K562 (cell line): ENCODE measurements around the gene PELI3. TPM values are rescaled to one million over a fixed set of nuclear protein-coding genes. Genes with fewer than 3 reads are reported as not detected.

ENCODE experiments used
- FOXK1 ChIP-seq: sonication (generic); formaldehyde crosslinking; IDR thresholded peaks from 2 replicates; pipeline ENCODE4 v1.8.0; 2022; ENCODE audit warnings: missing genetic modification reagents, mild to moderate bottlenecking, borderline replicate concordance
- HDAC2 ChIP-seq: fragments of 450-650 bp; IDR thresholded peaks from 2 replicates; pipeline ENCODE4 v1.6.1; 2016; ENCODE audit warnings: mild to moderate bottlenecking
- MIER1 ChIP-seq: fragments of 450-650 bp; IDR thresholded peaks from 2 replicates; pipeline ENCODE4 v1.6.1; 2016; ENCODE audit warnings: antibody characterized with exemption, mild to moderate bottlenecking, low read depth
- MTA1 ChIP-seq: fragments of 450-650 bp; IDR thresholded peaks from 2 replicates; pipeline ENCODE4 v1.6.1; 2017; ENCODE audit warnings: borderline replicate concordance
- MYC ChIP-seq, 2 experiments: fragments of 250-450 bp in 1 of 2; sonication (Bioruptor Pico) in 1 of 2; IDR thresholded peaks; 2 replicates each; pipeline versions ENCODE4 v1.5.1 to v1.6.1; 2012 to 2021; ENCODE audit warnings: low read depth in 2 of 2, borderline replicate concordance in 1 of 2, improper control_type of control experiment in 1 of 2, low read length in 1 of 2, mild to moderate bottlenecking in 1 of 2, moderate library complexity in 1 of 2
- NFIX ChIP-seq: fragments of 250-450 bp; sonication (Bioruptor Pico); IDR thresholded peaks from 2 replicates; pipeline ENCODE4 v1.4.0; 2020; ENCODE audit warnings: low read depth, mild to moderate bottlenecking, moderate library complexity
- NFRKB ChIP-seq: fragments of 450-650 bp; IDR thresholded peaks from 2 replicates; pipeline ENCODE4 v1.6.1; 2016; ENCODE audit warnings: low read depth
- NRF1 ChIP-seq, 2 experiments: fragments of 450-650 bp; IDR thresholded peaks in 1 of 2; conservative IDR thresholded peaks in 1 of 2; 2 replicates each; pipeline ENCODE4 v1.6.1; 2014; ENCODE audit warnings: mild to moderate bottlenecking in 2 of 2
- PCBP2 ChIP-seq: fragments of 200-400 bp; formaldehyde crosslinking; IDR thresholded peaks from 2 replicates; pipeline ENCODE4 v1.6.1; 2018; ENCODE audit warnings: low read length, low read depth, mild to moderate bottlenecking, moderate library complexity; ENCODE audit not compliant: poor library complexity, severe bottlenecking
- STAT5B ChIP-seq: fragments of 250-450 bp; sonication (Bioruptor Pico); IDR thresholded peaks from 2 replicates; pipeline ENCODE4 v1.8.0; 2021; ENCODE audit warnings: mild to moderate bottlenecking, inconsistent platforms
- ZKSCAN8 ChIP-seq: fragments of 200-800 bp; sonication (Bioruptor generic); IDR thresholded peaks from 2 replicates; pipeline ENCODE4 v1.6.1; 2016; ENCODE audit warnings: missing genetic modification characterization, missing compliant biosample characterization
- ZNF644 ChIP-seq: fragments of 200-800 bp; sonication (Bioruptor generic); IDR thresholded peaks from 2 replicates; pipeline ENCODE4 v1.6.1; 2016; ENCODE audit warnings: low read depth, missing genetic modification characterization, missing compliant biosample characterization
- polyA plus RNA-seq, 8 experiments: library from polyadenylated mRNA; depleted of rRNA in 4 of 8; stranded (reverse) in 5 of 8; unstranded in 3 of 8; fragments of >200 nt; fragmentation: Nextera tagmentation in 2 of 8; fragmentation: Illumina TruSeq in 1 of 8; extraction: Ambion mirVana in 2 of 8; extraction: Trizol in 1 of 8; gene quantifications; 2 replicates each; pipeline versions ENCODE4 v1.2.1 to v1.2.3, GENCODE V29; 2011 to 2014; ENCODE audit warnings: inconsistent platforms in 1 of 8, missing spikeins in 1 of 8
- total RNA-seq, 7 experiments: library from RNA; depleted of rRNA in 6 of 7; stranded (reverse); fragments of >200 nt in 6 of 7; fragmentation: Illumina TruSeq in 2 of 7; extraction: Trizol in 2 of 7; gene quantifications; 2 replicates each; pipeline versions ENCODE4 v1.2.1 to v1.2.3, GENCODE V29; 2011 to 2021; ENCODE audit warnings: low replicate concordance in 1 of 7
- TF ChIP-seq, protein P1 (sequence below), 2 experiments: IDR thresholded peaks; 2 replicates each; pipeline ENCODE4 v1.6.1; 2012; ENCODE audit warnings: improper control_type of control experiment in 2 of 2, low read depth in 2 of 2, low read length in 2 of 2, borderline replicate concordance in 1 of 2
- TF ChIP-seq, protein P2 (sequence below): sonication (generic); formaldehyde crosslinking; IDR thresholded peaks from 2 replicates; pipeline ENCODE4 v1.8.0; 2023; ENCODE audit warnings: mild to moderate bottlenecking, missing genetic modification reagents
- TF ChIP-seq, protein P3 (sequence below): fragments of 250-450 bp; sonication (Bioruptor Pico); IDR thresholded peaks from 2 replicates; pipeline ENCODE4 v1.8.0; 2022; ENCODE audit warnings: inconsistent platforms, mild to moderate bottlenecking, moderate library complexity, borderline replicate concordance
- TF ChIP-seq, protein P4 (sequence below), 2 experiments: fragments of 450-650 bp; conservative IDR thresholded peaks; 2 replicates each; pipeline ENCODE4 v1.6.1; 2017; ENCODE audit warnings: mild to moderate bottlenecking in 2 of 2, moderate library complexity in 2 of 2

PELI3 gene
- total and polyA plus RNA-seq, 9 of the 15 experiments (the other 6 are each of a cell fraction or from before 2014, with no cell fraction given) = 0.17 to 4.2 (median 1.9) TPM

DNA sequence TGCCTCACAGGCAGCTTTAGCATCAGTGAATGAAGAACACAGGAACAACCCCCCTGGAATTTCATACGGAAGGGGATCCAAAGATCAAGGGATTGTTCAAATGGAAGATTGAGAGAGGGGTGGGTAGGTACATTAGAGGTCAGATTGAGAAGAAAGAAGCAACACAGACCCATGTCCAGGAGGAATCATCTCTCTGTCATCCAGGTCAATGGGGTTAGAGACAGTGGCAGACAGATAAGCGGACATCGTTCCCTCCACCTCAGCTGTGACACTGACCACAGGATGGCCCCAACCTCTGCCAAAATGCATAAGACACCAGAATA is 47.8 kb upstream of the PELI3 start (continued):
- no peak for TF ChIP-seq ZKSCAN8
- TF ChIP-seq NRF1 (conservative IDR thresholded peaks at IDR 0.05 in 1 of 2, IDR thresholded peaks at IDR 0.05 in 1 of 2) = no peak
- no peak for TF ChIP-seq MTA1
- no peak for TF ChIP-seq NFIX (CRISPR knock-in tag)
- TF ChIP-seq, protein P1, sequence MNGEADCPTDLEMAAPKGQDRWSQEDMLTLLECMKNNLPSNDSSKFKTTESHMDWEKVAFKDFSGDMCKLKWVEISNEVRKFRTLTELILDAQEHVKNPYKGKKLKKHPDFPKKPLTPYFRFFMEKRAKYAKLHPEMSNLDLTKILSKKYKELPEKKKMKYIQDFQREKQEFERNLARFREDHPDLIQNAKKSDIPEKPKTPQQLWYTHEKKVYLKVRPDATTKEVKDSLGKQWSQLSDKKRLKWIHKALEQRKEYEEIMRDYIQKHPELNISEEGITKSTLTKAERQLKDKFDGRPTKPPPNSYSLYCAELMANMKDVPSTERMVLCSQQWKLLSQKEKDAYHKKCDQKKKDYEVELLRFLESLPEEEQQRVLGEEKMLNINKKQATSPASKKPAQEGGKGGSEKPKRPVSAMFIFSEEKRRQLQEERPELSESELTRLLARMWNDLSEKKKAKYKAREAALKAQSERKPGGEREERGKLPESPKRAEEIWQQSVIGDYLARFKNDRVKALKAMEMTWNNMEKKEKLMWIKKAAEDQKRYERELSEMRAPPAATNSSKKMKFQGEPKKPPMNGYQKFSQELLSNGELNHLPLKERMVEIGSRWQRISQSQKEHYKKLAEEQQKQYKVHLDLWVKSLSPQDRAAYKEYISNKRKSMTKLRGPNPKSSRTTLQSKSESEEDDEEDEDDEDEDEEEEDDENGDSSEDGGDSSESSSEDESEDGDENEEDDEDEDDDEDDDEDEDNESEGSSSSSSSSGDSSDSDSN (IDR thresholded peaks at IDR 0.05; ENCODE audit: borderline replicate concordance in 1 of 2, low read depth in 2 of 2, low read length in 2 of 2) = no peak
- no peak for TF ChIP-seq STAT5B
- TF ChIP-seq HDAC2 = 0 out of 2 replicates have a peak, but pooled peaks have one; percentile 5
- TF ChIP-seq MIER1 = peak; percentile 84; the same call in 1 of the 2 replicates
- no peak for TF ChIP-seq FOXK1 (CRISPR knock-in tag)
- TF ChIP-seq, protein P2, sequence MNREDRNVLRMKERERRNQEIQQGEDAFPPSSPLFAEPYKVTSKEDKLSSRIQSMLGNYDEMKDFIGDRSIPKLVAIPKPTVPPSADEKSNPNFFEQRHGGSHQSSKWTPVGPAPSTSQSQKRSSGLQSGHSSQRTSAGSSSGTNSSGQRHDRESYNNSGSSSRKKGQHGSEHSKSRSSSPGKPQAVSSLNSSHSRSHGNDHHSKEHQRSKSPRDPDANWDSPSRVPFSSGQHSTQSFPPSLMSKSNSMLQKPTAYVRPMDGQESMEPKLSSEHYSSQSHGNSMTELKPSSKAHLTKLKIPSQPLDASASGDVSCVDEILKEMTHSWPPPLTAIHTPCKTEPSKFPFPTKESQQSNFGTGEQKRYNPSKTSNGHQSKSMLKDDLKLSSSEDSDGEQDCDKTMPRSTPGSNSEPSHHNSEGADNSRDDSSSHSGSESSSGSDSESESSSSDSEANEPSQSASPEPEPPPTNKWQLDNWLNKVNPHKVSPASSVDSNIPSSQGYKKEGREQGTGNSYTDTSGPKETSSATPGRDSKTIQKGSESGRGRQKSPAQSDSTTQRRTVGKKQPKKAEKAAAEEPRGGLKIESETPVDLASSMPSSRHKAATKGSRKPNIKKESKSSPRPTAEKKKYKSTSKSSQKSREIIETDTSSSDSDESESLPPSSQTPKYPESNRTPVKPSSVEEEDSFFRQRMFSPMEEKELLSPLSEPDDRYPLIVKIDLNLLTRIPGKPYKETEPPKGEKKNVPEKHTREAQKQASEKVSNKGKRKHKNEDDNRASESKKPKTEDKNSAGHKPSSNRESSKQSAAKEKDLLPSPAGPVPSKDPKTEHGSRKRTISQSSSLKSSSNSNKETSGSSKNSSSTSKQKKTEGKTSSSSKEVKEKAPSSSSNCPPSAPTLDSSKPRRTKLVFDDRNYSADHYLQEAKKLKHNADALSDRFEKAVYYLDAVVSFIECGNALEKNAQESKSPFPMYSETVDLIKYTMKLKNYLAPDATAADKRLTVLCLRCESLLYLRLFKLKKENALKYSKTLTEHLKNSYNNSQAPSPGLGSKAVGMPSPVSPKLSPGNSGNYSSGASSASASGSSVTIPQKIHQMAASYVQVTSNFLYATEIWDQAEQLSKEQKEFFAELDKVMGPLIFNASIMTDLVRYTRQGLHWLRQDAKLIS (CRISPR knock-in tag) = 0 out of 2 replicates have a peak, but pooled peaks have one; percentile 6
- TF ChIP-seq ZNF644 (tag) = 0 out of 2 replicates have a peak, but pooled peaks have one; percentile 5
- no peak for TF ChIP-seq PCBP2
- TF ChIP-seq MYC (IDR thresholded peaks at IDR 0.05; ENCODE audit: low read depth, low read length) = no peak
- no peak for TF ChIP-seq MYC (CRISPR knock-in tag; IDR thresholded peaks at IDR 0.05; ENCODE audit: borderline replicate concordance, low read depth)
- TF ChIP-seq, protein P3, sequence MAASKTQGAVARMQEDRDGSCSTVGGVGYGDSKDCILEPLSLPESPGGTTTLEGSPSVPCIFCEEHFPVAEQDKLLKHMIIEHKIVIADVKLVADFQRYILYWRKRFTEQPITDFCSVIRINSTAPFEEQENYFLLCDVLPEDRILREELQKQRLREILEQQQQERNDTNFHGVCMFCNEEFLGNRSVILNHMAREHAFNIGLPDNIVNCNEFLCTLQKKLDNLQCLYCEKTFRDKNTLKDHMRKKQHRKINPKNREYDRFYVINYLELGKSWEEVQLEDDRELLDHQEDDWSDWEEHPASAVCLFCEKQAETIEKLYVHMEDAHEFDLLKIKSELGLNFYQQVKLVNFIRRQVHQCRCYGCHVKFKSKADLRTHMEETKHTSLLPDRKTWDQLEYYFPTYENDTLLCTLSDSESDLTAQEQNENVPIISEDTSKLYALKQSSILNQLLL (CRISPR knock-in tag) = no peak
- TF ChIP-seq, protein P4, sequence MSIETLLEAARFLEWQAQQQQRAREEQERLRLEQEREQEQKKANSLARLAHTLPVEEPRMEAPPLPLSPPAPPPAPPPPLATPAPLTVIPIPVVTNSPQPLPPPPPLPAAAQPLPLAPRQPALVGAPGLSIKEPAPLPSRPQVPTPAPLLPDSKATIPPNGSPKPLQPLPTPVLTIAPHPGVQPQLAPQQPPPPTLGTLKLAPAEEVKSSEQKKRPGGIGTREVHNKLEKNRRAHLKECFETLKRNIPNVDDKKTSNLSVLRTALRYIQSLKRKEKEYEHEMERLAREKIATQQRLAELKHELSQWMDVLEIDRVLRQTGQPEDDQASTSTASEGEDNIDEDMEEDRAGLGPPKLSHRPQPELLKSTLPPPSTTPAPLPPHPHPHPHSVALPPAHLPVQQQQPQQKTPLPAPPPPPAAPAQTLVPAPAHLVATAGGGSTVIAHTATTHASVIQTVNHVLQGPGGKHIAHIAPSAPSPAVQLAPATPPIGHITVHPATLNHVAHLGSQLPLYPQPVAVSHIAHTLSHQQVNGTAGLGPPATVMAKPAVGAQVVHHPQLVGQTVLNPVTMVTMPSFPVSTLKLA (conservative IDR thresholded peaks at IDR 0.05) = no peak
- TF ChIP-seq NFRKB = no peak
